ENCODE data around the gene CCDC110.

CCDC110 gene

DNA sequence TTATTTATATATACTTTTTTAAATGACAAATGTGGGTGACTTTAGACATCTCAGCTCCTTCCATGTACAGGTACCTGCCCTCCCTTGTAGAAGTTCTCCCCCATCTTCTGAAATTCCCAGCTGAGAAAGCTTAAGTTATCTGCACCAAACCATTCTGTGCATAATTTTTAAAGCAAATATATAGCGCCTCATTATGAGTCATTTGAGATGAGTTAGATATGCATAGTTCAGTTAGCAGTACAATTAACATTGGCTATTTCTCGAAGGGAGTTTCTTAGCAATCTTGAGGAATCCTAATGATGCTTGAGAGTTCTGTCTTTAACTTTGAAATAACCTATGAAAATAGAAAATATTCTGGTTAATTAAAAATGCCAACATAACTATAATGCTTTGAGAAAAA, 26.3 kb downstream of the CCDC110 start:
- Histone ChIP-seq H3K27ac (no peak overlapping the region), H3K4me3 (no peak overlapping the region)
- TF ChIP-seq, protein P1, sequence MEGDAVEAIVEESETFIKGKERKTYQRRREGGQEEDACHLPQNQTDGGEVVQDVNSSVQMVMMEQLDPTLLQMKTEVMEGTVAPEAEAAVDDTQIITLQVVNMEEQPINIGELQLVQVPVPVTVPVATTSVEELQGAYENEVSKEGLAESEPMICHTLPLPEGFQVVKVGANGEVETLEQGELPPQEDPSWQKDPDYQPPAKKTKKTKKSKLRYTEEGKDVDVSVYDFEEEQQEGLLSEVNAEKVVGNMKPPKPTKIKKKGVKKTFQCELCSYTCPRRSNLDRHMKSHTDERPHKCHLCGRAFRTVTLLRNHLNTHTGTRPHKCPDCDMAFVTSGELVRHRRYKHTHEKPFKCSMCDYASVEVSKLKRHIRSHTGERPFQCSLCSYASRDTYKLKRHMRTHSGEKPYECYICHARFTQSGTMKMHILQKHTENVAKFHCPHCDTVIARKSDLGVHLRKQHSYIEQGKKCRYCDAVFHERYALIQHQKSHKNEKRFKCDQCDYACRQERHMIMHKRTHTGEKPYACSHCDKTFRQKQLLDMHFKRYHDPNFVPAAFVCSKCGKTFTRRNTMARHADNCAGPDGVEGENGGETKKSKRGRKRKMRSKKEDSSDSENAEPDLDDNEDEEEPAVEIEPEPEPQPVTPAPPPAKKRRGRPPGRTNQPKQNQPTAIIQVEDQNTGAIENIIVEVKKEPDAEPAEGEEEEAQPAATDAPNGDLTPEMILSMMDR (IDR thresholded peaks at IDR 0.05) = no peak
- DNase-seq (ENCODE audit: low spot score) = no peak

DNA sequence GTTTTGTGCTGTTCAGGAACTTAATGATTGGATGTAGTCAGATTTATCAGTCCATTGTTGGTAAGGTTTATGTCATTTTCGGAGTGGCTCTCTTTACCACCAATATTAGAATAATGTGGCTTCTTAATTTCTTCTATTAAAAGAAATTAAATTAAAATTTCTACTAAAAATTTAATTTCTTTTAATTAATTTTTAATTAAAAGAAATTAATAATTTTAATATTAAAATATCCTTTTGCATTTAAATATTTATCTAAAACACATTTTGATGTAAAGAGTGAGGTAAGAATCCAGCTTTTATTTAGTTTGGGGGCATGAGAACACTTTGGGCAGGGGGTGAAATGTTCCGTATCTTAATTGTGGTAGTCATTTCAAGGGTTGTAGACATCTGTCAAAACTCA, 30.1 kb downstream of the CCDC110 start:
- H3K27ac ChIP-seq = no peak overlapping the region

DNA sequence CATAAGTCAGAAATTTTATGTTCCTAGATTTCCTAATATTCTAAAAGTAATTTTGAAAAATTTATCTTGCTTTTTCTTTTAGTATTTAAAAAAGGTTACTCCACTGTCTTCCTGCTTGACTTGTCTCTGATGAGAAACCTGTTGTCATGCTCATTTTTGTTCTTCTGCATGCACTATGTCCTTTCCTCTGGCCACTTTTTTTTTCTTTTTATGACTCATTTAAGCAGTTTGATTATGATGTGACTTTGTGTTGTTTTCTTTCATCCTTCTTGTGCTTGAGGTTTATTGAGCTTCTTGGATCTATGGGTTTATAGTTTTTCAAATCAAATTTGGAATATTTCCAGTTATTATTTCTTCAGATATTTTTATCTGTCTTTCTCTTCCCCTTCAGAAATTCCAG, 33.7 kb downstream of the CCDC110 start:
- TF ChIP-seq, protein P1 (IDR thresholded peaks at IDR 0.05) = no peak
- H3K4me3 ChIP-seq = no peak overlapping the region
- H3K27ac ChIP-seq = no peak overlapping the region
- DNase-seq (ENCODE audit: low spot score) = no peak

More for the DNA sequence above, 30.1 kb downstream of the CCDC110 start:
- TF ChIP-seq, protein P1 (IDR thresholded peaks at IDR 0.05) = no peak
- H3K4me3 ChIP-seq = no peak overlapping the region
- no peak for DNase-seq (ENCODE audit: low spot score)

DNA sequence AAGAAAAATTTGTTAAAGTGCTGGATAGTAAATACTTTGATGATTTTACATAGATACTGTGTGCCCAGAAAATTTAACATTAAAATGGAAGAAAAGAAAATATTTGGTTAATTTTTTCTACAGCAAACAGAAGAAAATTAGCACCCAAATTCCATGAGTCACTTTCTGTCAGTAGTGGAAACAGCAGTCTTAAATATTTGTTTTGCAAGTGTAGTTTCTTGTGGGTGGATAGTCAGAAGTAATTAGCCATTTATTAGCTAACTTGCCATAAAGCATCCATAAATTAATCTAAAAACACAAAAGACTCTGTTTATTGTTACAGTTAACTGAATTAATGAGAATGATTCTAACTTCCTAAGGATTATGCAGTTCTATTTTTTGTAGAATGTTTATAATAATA, 36.1 kb downstream of the CCDC110 start:
- DNase-seq (ENCODE audit: low spot score) = no peak
- TF ChIP-seq, protein P1 (IDR thresholded peaks at IDR 0.05) = no peak
- H3K27ac ChIP-seq = no peak overlapping the region
- H3K4me3 ChIP-seq = no peak overlapping the region

DNA sequence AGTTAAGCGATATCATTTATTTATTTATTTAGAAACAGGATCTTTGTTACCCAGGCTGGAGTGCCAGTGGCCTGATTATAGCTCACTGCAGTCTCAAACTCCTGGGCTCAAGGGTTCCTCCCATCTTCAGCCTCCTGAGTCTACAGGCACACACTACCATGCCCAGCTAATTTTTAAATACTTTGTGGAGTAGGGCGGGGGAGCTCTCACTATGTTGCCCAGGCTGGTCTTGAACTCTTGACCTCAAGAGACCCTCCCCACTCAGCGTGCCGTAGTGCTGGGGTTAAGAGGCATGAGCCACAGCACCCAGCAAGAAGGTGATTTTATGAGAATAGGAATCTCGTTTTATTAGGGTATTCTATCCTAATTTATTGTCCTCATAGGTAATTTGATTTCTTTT, 41.9 kb downstream of the CCDC110 start:
- DNase-seq (ENCODE audit: low spot score) = no peak
- H3K4me3 ChIP-seq = no peak overlapping the region
- H3K27ac ChIP-seq = no peak overlapping the region
- TF ChIP-seq, protein P1 (IDR thresholded peaks at IDR 0.05) = no peak

DNA sequence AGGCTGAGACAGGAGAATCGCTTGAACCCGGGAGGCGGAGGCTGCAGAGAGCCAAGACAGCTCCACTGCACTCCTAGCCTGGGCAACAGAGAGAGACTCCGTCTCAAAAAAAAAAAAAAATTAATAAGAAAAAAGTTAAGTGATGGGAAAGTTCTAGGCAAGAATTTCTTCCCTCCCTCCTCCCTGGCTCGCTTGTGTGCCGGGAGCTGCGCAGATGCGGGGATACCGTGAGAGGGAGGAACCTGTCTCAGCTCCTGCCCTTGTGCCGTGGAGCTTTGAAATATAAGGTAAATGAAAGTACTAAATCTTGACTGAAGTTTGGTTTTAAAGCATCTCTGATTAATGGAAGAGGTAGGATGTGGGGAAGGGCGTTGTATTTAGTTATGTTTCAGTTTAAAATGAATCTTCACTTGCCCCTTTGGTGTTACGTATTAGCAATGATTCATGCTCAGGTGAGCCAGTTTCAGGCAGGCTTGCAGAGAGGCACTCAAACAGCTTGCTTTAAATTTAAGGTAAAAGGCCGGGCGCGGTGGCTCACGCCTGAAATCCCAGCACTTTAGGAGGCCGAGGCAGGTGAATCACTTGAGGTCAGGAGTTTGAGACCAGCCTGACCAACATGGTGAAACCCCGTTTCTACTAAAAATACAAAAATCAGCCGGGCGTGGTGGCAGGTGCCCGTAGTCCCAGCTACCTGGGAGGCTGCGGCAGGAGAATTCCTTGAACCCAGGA, 44.4 kb downstream of the CCDC110 start:
- no peak overlapping the region for H3K27ac ChIP-seq
- TF ChIP-seq, protein P1 (IDR thresholded peaks at IDR 0.05) = no peak
- no peak for DNase-seq (ENCODE audit: low spot score)
- no peak overlapping the region for H3K4me3 ChIP-seq

DNA sequence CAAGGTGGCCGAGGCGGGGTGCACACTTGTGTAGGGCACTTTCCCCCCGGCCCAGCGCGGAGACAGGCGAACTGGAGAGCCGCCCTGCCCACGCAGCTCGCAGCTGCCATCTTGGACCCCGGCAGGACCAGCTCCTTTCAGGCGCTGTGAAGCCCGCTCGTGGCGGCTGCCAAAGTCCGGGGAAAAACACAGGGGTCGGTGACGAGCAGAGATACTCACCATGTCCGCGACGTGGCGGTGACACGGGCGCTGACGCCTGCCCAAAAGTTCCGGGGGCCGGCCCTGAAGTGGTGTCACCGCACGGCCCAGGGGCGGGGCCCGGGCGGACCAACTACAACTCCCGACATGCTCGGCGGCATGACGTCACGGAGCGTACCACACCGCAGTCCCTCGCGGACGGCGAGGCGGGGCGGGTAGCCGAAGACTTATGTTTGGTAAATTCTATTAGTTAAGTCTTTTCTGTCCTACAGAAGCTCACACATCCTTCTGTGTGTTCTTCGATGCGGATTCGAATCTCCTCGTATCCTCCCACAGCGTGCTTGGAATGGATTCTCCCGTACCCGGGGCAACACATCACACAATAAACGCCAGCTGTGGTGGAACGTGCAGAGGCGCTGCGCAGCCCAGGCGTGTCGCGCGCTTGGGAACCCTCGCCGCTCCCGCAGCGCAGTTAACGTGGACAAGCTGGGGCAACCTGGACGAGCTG, 45.7 kb downstream of the CCDC110 start, which contains the start of gene UFSP2:
TSS of gene UFSP2 (minus strand) at position 318 of the 706 bp plus-strand sequence. CDS start at position 222, 96 bp downstream.
- TF ChIP-seq, protein P1 (IDR thresholded peaks at IDR 0.05) = no peak
- DNase-seq (ENCODE audit: low spot score) = peak; percentile 94
- peak within 1 kb of the TSS; percentile 90 to 97 for H3K27ac ChIP-seq
- peak within 1 kb of the TSS; percentile 77 for H3K4me3 ChIP-seq

Data from coronary artery (tissue), 2 donors.